Left forelimb (tissue), 1 donor: ENCODE data around the gene SRGAP3.

Experiments used
- DNase-seq: peaks from one replicate; pipeline ENCODE4 v3.0.0-alpha.2; 2018; ENCODE audit warnings: low spot score

Gene SRGAP3

DNA sequence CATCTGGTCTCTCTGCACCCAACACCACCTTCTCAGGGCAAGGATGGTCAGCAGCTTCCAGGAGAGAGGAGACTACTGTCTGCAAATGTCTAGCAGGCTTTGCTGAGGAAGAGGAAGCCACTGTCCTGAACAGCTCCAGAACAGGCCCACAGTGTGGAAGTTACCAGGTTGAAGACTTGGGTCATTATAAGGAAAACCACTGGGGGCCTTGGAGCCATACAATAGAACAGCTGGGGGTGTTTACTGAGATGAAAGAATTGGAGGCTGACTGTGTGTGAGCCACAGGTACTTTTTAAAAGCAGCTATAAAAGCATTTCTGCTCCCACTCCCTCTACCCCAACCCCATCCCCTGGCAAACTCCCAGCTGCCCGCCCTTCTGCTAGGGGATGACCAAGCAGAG is 24.2 kb downstream of the SRGAP3 start:
- DNase-seq: no peak

DNA sequence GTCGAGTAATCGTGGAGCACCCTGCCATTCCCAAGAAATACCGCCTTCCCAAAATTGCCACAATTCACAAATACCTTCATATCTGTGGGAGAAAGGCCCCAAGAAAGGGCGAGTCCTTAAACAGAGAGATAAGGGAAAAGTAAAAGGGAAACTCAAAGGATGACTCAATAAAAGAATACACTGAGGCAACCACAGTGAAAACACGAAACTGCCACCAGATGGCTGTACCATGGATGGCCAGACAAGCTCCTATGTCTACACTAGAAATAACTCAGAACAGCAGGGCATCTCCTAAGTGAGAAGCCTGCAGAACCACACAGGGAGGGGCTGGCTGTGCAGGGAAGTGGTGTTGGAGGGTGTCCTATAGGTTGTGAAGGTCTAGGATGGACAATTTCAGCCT is 25.0 kb downstream of the SRGAP3 start:
- DNase-seq: no peak

DNA sequence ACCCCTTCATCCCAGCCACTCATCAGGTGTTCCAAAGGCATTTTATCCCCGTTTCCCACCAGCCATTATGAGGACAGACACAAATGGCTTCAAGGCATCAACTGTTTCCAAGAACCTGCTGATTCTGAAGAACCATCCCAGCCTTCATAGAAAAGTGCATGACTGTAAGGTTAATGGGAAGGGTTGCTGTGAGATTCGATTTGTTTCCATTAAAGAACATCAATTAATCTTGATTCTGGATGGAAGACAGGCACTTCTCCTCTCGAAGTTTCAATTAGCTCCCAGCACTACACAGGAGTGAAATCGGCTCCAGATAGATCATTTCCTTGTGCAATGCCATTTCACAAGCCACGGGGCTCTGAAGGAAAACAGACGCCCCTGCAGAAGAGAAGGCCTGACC is 25.8 kb downstream of the SRGAP3 start:
- DNase-seq: no peak

DNA sequence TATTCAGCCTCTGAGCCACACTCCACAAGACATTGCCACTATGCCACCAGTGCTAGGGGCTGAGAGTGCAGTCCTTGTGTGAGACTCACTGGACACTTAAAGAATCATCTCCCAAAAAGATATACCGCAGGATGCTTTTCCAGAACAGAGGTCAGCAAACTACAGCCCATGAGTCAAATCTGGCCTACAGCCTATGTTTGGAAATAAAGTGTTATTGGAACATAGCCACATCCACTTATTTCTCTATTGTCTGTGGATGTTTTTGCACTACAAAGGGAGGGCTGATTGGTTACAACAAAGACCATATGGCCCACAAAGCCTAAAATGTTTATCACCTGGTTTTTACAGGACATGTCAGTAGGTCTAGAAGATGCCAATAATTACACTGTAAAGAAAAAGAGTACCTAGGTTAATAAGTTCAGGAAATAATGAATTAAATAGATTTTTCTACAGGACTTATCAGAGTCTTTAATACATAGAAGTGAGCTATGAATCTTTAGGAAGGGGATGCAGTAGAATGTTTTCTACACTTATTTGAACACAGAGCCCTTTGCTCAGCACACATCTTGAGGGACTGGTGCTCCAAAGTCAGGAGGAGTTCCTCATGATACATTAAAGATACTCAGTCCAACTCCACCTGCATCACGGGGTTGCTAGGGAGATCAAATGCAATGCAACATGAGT is 26.3 kb downstream of the SRGAP3 start:
- DNase-seq: no peak

DNA sequence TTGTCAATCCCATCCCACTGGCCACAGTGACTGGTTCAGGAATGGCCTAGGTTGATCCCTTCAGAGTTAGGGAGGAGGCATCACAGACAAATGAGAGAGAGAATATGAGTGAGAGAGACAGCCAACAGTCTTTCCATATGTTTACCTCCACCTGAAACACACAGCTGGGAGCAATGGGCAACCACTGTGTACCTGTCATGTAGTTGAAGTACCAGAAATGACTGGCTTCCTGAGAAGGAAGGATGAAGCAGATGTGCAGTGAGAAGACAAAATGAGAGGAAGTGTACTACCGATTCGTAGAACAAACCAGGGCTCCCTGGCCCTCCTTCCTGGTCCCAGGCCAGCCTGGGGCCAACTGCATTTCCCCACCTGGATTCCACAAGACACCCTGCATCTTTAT is 27.4 kb downstream of the SRGAP3 start:
- no peak for DNase-seq

DNA sequence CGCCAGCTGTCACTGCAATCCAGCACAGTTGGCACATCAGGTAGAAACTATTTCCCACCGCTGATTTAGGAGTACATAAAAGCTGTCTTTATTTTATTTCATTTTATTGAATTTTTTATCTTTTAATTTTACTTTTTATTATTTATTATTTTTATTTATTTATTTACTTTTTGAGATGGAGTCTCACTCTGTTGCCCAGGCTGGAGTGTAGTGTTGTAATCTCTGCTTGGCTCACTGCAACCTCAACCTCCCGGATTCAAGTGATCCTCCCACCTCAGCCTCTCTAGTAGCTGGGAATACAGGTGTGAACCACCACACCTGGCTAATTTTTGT is 31.0 kb downstream of the SRGAP3 start:
- no peak for DNase-seq

DNA sequence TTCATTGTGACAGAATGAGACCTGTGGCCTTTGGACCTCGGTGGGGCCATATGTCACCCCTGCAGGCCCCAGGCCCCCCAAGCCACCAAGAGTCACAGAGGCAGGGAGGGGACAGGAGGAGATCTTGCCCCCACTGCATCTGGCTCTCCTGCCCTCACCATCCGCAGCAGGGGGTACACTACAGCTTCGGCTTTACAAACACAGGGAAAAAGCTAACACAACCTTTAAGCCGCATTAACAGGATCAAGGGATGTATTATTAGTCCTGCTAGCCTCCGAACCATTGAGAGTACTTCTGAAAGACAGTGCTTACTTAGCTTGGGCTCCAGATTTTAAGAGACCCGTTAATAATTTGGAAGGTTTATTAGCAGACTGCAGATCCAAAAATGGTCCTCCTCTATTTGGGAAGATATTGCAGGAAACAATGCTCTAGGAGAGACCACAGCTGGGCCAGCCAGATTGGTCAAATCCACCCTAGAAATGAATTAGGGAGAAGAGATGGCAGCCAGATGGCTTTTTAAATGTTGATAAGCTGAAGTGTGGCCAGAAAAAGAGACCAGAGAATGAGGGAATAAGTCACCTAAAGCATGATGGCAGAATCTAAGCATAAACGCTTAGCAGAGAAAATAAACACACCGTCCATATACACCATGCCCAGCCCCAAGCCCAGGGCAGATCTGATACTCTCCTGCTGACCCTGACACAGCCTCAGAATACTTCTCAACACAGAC is 31.5 kb downstream of the SRGAP3 start:
- no peak for DNase-seq

DNA sequence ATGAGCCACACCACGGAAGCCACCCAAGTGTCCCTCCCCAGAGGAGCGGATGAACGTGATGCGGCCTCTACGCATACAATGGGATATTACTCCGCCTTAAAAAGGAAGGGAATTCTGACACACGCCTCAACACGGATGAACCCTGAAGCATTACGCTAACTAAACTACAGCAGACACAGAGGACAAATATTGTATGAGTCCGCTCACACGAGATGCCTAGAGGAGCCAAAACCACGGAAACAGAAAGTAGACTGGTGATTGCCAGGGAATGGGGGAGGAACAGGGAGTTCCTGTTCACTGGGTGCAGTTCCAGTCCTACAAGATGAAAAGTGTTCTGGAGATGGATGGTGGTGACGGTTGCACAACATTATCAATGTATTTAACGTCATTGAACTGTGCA is 32.7 kb downstream of the SRGAP3 start:
- no peak for DNase-seq

DNA sequence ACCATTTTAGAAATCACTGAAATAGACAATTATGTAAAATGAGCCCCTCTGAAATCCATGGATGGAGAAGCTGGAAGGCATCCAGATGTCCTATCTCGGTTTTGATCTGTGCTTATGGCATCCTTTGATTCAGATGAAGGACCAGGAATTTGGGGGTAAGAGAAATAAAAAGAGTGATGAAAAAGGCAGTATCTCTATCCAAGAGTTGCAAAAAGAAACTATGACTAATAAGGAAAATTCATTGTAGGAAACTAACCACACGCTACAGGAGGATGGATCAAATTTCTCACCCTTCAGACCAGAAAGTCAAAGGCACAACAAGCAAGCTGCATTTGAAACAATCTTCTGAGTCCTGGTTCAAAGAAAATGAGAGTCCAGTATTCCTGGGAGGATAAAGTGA is 34.8 kb downstream of the SRGAP3 start:
- no peak for DNase-seq

DNA sequence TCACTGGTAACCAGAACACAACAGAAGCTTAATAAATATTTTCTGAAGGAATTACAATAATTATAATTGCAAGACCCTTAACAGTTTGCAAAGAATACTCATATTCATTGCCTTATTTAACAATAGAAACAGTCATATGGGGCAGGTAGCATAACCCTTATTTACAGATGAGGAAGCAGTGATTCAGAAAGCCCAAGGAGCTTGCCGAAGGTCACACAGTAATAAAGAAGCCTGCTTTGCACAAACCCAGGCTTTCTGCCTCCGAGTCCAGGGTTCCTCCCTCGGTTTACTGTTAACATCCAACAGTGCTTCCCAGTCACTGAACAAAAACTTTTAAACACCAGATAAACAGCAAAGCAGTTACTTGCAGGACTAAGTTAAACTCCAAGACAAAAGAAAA is 35.3 kb downstream of the SRGAP3 start:
- DNase-seq: no peak

DNA sequence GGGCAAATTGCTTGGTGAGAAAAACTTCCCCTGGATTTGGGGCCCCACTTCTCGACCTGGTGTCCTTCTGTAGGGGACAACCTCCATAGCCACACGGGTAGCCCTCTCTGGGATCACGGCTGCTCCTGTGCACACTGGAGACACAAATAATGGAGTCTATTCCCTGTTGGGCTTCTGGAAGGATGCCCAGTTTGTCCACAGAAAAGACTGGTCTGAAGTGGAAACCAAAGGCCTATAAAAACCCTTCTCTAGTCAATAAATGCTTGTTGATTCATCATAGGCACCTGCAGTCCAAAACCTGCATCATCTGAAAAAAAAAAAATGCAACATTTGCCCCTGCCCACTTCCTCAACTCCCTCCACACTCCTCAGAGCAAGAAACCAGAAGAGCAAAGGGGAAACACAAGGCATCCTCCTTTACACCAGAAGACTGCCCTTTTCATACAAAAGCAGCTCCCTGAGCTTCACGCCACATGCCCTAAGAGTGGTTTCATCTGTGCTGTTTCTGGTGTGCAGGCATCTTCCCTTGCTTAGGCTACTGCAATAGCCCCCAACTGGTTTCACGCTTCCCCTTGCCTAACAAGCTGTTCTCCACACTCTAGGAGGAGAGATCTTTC is 36.3 kb downstream of the SRGAP3 start:
- no peak for DNase-seq

DNA sequence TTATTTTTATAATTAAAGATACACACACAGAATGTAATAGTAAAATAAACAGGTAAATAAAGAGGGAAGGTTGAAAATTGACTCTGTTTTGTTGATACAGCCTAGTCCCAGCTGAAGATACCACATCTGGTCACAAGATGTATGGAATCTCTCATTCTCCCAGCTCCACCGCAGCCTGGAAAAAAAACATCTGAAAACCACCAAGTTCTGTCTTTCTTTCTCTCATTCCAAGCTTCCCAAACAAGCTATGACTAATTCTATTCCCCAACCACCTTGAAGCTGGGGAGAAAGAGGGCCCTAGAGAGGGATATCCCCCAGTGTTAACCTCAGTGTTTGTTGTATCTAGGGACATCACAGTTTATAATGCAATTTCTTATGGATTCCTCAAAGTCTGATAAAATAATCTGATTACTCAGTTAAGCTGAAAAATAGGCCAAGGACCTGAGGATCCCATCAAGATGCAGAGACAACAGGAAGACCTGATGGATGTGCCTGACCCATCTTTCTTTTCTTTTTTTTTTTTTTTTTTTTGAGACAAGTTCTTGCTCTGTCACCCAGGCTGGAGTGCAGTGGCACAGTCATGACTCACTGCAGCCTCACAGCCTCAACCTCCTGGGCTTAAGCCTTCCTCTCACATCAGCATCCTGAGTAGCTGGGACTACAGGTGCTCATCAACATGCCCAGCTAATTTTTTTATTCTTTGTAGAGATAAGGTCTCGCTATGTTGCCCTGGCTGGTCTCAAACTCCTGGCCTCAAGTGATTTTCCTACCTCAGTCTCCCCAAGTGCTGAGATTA is 38.1 kb downstream of the SRGAP3 start:
- no peak for DNase-seq

DNA sequence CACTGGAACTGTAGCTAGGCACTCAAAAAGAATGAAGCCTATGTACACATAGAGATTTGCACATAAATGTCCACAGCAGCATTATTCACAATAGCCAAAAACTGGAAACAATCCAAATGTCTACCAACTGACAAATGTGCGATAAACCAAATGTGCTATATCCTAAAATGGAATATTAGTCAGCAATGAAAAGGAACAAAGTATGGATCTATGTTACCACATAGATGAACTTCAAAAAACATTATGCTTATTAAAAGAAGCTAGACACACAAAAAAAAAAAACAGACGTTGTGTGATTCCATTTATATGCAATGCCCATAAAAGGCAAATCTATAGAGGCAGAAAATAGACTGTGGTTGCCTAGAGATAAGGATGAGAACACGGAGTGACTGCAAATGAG is 39.7 kb downstream of the SRGAP3 start:
- DNase-seq: no peak

DNA sequence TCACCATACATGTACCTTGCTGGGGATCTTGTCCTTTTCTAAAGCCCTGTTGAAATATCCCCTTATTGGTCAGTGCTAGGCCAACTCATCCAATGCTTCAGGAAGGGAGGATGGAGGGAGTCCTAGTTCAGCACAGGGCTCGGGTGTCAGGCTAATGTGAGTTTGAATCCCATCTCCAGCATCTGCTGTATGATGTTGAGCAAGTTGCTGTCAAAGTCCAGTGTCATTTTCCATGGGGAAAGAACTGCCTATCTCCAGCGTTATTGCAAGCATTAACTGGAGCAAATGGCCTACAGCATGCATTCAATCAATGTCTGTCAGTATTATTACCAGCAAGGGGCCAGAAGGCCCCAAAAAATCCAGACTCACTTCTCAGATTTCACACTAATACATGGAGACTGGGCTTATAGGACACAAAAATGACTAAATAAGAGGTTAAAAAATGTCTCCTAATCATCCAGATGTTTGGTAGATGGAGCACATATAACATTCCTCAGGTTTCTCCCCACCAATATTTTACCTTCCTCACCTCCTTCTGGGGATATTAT is 40.8 kb downstream of the SRGAP3 start:
- no peak for DNase-seq

DNA sequence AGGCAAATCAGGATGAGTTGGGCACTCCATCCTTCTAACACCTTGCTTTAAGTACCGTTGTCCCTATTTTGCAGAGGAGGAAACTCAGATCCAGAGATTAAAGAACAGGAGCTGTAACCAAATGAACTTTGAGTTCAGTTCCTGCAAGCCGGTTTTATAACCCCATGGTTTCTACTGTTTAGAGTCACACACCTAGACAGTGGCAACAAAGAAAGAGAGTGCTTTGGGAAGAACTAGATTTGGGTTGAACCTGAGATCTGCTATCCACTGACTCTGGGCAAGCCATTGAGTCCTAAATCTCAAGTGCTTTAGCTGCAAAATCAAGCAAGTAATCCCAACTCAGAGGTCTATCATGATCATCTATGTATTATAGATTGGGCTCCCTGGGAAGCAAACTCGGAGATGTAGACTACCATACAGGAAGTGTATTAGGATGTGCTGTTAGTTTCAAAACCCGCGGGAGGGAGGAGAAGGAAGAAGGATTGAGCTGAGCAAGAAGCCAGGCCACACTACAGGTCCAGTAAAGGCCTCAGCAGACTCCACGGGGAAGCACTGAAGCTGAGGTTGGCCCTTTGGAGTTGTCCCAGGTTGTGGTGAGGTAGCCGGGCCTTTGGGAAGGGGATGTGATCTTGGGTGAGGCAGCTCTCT is 42.2 kb downstream of the SRGAP3 start:
- no peak for DNase-seq

DNA sequence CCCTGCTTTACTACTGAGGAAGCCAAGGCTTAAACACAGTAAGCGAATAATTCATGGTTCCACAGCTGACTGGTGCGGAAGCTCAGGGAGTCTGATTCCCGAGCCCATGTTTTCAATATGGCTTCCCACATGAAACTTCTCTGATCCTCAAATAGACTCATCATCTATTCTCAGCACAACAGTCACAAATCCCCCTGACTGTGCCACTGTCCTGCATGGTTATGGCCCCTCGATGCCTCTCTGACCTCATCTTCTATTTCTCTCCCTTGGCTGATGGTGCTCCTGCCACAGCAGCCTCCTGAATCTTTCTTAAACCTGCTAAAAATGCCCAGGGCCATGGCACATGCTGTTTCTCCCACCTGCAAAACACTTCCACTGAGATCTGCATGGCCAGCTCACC is 43.2 kb downstream of the SRGAP3 start:
- DNase-seq: no peak

DNA sequence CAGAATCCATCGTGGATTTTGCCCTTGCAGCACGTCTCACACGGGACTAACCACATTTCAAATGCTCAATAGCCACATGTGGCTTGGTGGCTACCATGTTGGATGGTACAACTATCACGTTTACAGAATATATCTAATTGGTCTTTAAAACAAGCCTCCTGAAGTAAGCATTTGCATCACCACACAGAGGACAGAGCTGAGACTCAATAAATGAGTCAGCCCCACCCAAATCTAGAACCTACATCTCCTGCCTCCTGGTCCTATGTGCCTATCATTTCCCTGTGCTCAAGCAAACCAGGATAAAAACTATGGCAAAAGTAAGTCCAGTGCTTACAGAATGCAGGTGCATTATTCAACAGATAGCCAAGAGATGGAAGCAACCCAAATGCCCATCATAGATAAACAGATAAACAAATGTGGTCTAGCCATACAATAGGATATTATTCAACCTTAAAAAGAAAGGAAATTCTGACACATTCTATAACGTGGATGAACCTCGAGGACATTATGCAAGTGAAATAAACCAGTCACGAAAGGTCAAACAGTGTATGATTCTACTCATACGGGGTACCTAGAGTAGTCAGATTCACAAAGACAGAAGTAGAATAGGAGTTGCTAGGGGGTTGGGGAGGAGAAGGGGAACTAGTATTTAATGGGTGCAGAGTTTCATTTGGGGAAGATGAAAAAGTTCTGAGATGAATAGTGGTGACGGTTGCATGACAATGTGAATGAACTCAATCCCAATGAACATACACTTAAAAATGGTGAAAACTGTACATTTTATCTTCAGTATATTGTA is 43.9 kb downstream of the SRGAP3 start:
- no peak for DNase-seq

DNA sequence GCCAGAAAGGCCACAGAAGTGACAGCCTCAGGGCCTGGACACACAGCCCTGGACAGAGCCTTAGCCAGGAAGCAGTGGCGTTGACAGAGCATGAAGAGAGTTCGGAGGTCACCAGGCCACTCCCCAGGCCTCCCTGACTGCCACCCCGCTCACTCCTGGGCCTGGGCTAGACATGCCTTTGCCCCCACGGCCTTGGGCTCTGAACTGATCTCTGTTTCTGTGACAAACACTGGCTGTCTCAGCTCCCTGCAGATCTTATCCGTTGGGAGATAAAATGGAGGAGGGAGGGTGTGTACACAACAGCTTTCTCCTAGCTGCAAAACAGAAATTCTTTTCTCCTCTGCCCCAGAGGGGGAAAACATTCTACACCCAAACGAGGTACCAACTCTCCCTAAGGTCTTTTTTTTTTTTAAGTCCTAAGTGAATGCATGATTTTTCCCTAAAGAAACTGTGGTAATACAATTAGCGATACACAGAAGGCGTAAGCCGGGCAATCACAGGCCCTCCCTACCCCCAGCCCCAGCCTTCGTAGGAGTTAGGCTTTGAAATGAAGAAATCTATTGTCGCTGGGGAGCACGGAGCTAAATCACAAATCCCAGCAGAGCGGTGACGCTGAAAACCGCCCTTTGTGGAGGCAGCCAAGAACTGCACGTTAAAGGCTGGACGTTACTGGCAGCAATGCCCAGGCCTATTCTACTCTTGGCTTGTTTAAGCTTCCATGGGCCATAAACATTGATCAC is 45.0 kb downstream of the SRGAP3 start:
- no peak for DNase-seq

DNA sequence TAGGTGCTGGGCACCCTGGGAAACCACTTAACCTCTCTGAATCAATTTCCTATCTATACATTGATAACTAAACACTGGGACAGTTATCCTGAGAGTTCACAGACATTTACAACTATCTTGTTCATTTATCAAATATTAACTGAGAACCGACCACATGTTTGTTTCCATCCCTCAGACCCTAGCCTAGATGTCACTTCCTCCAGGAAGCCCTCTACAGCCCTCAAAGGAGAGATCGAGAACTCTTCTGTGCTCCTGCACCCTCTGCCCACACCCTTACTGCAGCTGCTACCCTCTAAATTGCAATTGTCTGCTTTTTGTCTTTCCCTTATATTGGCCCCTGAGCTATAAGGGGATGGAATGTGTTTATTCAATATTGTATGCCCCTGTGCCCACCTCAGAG is 46.1 kb downstream of the SRGAP3 start:
- DNase-seq: no peak

DNA sequence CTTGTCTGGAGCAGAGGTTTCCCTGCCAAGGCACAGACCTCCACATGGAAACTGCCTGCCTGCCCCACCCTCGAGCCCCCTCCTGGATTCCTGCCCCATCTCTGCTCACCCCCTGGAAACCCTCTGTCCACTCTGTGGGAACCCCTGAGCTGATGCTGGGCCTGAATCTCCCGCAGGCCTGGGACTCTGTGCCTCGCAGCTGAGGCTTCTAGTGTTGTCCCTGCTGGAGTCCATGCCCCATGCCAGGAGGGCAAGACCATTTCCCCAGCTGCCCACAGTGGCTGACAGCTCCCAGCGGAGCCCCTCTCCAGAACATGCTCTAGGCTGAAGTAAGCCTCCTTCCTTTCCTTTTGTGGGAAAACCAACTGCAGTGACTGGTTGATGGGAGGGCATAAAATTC is 46.9 kb downstream of the SRGAP3 start:
- DNase-seq: no peak

DNA sequence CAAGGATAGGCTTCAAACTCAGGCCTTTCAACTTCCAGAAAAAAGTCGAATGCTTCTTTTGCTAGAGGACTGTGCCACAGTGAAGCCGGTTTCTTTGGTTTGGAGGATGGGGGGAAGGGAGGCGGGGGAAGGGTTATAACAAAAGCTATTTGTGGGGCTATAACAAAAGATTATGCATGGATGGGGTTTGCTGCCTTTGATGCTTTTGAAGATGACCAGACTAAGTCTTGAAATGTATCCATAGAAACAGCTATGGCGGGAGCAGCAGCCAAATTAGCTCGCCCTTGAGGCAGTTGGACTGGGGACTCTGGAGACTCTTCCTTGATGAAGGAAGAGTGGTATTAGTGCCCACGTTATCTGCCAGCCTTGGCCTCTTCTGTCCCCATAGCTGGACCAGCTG is 47.5 kb downstream of the SRGAP3 start:
- DNase-seq: no peak
